ENCODE data around the gene TMEM201. TPM values are rescaled to one million over a fixed set of nuclear protein-coding genes. Genes with fewer than 3 reads are reported as not detected.

The TMEM201 gene
- total RNA-seq, 1 experiment from 2014 or later, result 17.4 TPM

DNA sequence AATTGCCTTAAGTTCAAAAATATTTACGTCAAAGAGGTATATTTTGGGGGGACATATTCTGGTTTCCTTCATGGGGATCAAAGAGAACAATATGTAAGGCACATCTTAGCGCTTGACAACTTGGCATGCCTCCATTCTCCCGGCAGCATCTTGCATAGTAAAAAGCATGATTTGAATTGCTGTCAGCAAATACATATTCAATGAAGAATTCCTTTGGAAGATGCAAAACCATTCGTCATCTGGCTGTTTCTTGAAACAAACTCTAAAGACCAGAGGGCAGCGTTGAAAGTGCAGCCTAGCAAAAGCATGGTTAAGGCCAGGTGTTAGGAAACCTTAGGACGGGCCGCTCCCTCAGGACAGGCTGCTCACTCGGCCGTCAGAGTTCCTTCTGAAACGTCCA, 59.5 kb downstream of the TMEM201 start:
- Histone ChIP-seq H2AFZ (no peak overlapping the region), H3K79me2 (ENCODE audit: low read depth) (no peaks in the 10 kb centered on the region), H3F3A (ENCODE audit: insufficient read depth, low read depth) (0 out of 2 replicates have a peak, but pooled peaks cover 3% of the 10 kb centered on the region), H3K36me3 (ENCODE audit: low read depth) (no peaks in the 10 kb centered on the region), H3K4me2 (no peak overlapping the region), H3K9me3 (ENCODE audit: insufficient read depth, low read depth) (no peaks in the 10 kb centered on the region), H4K20me1 (ENCODE audit: insufficient read depth) (no peaks in the 10 kb centered on the region), H3K4me3 (no peak overlapping the region), H3K4me1 (replicated peaks; ENCODE audit: insufficient read depth) (peaks cover 9% of the 10 kb centered on the region; the same call in 1 of the 2 replicates), H3K27me3 (ENCODE audit: insufficient read depth, low read depth) (peaks cover 5% of the 10 kb centered on the region; the same call in 1 of the 2 replicates), H3K27ac (no peak overlapping the region), H3K9me2 (ENCODE audit: insufficient read depth) (no peaks in the 10 kb centered on the region)
- POLR2A ChIA-PET (ENCODE audit: unreplicated experiment), result no interaction called here
- no peak for DNase-seq
- TF ChIP-seq EZH2 (IDR thresholded peaks at IDR 0.05; ENCODE audit: low read depth), result no peak
- TF ChIP-seq, protein P1, sequence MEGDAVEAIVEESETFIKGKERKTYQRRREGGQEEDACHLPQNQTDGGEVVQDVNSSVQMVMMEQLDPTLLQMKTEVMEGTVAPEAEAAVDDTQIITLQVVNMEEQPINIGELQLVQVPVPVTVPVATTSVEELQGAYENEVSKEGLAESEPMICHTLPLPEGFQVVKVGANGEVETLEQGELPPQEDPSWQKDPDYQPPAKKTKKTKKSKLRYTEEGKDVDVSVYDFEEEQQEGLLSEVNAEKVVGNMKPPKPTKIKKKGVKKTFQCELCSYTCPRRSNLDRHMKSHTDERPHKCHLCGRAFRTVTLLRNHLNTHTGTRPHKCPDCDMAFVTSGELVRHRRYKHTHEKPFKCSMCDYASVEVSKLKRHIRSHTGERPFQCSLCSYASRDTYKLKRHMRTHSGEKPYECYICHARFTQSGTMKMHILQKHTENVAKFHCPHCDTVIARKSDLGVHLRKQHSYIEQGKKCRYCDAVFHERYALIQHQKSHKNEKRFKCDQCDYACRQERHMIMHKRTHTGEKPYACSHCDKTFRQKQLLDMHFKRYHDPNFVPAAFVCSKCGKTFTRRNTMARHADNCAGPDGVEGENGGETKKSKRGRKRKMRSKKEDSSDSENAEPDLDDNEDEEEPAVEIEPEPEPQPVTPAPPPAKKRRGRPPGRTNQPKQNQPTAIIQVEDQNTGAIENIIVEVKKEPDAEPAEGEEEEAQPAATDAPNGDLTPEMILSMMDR (conservative IDR thresholded peaks at IDR 0.05), result no peak
- BruUV-seq (replicated peaks), result no TSS peak
- intact Hi-C loops (cut with micrococcal nuclease; ENCODE audit: unreplicated experiment), result no loop called here
- CTCF ChIA-PET, result no interaction called here

DNA sequence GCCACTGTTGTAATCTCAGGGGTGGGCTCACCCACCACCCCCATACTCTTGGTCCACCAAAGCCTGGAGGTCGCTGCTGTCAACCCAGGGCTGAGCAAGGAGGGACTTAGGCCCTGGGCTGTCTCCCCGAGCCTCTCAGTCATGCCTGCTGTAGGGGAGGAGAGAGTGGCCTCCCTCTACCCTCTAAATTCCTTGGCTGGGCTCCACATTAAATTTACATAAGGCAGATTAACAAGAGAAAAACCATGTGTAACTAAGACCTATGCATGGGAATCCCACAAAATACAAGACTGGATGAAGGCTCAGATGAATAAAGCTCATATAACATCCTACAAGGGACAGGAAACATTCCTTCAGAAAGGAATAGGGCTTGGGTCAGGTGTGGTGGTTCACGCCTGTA, 61.1 kb downstream of the TMEM201 start:
- no peaks in the 10 kb centered on the region for H3K36me3 ChIP-seq (ENCODE audit: low read depth)
- no peaks in the 10 kb centered on the region for H3F3A ChIP-seq (ENCODE audit: insufficient read depth, low read depth)
- TF ChIP-seq, protein P1 (conservative IDR thresholded peaks at IDR 0.05), result no peak
- no peak for TF ChIP-seq EZH2 (IDR thresholded peaks at IDR 0.05; ENCODE audit: low read depth)
- BruUV-seq (replicated peaks), result no TSS peak
- H3K4me3 ChIP-seq, result no peak overlapping the region
- H3K9me2 ChIP-seq (ENCODE audit: insufficient read depth), result no peaks in the 10 kb centered on the region
- no peak overlapping the region for H2AFZ ChIP-seq
- intact Hi-C loops (cut with micrococcal nuclease; ENCODE audit: unreplicated experiment), result no loop called here
- no peaks in the 10 kb centered on the region for H4K20me1 ChIP-seq (ENCODE audit: insufficient read depth)
- no peaks in the 10 kb centered on the region for H3K79me2 ChIP-seq (ENCODE audit: low read depth)
- ChIA-PET CTCF (no interaction called here), POLR2A (ENCODE audit: unreplicated experiment) (no interaction called here)
- no peaks in the 10 kb centered on the region for H3K9me3 ChIP-seq (ENCODE audit: insufficient read depth, low read depth)
- H3K4me1 ChIP-seq (replicated peaks; ENCODE audit: insufficient read depth), result peaks cover 5% of the 10 kb centered on the region; the same call in 1 of the 2 replicates
- no peak for DNase-seq
- peaks cover 5% of the 10 kb centered on the region; the same call in 1 of the 2 replicates for H3K27me3 ChIP-seq (ENCODE audit: insufficient read depth, low read depth)
- H3K27ac ChIP-seq, result no peak overlapping the region
- no peak overlapping the region for H3K4me2 ChIP-seq

DNA sequence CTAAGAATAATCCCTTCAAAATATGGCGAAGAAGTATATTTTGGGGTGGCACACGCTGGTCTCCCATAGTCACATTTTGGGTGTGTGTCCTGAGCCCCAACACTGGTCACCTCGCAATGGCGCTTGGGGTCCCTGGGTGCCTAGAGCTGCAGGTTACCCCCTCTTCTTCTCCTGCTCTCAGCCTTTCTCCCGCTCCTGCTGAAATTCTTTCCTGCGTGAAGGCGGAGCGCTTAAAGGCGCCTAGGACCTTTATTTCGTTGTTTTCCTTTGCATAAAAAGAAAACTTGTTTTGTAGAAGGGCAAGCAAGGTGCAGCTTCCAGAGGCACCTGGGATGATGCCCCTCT, 62.5 kb downstream of the TMEM201 start:
- no peak for DNase-seq
- Histone ChIP-seq H3K4me3 (no peak overlapping the region; the same call in 1 of the 2 replicates), H3F3A (ENCODE audit: insufficient read depth, low read depth) (no peaks in the 10 kb centered on the region), H3K4me2 (peak overlapping the region; percentile 40; the same call in 1 of the 2 replicates), H3K9me3 (ENCODE audit: insufficient read depth, low read depth) (no peaks in the 10 kb centered on the region), H3K27me3 (ENCODE audit: insufficient read depth, low read depth) (peaks cover 5% of the 10 kb centered on the region; the same call in 1 of the 2 replicates), H3K27ac (no peak overlapping the region), H3K9me2 (ENCODE audit: insufficient read depth) (no peaks in the 10 kb centered on the region), H4K20me1 (ENCODE audit: insufficient read depth) (no peaks in the 10 kb centered on the region), H2AFZ (no peak overlapping the region), H3K36me3 (ENCODE audit: low read depth) (no peaks in the 10 kb centered on the region), H3K4me1 (replicated peaks; ENCODE audit: insufficient read depth) (no peaks in the 10 kb centered on the region), H3K79me2 (ENCODE audit: low read depth) (no peaks in the 10 kb centered on the region)
- ChIA-PET CTCF (no interaction called here), POLR2A (ENCODE audit: unreplicated experiment) (no interaction called here)
- intact Hi-C loops (cut with micrococcal nuclease; ENCODE audit: unreplicated experiment), result no loop called here
- no TSS peak for BruUV-seq (replicated peaks)
- TF ChIP-seq EZH2 (IDR thresholded peaks at IDR 0.05; ENCODE audit: low read depth), result no peak
- TF ChIP-seq, protein P1 (conservative IDR thresholded peaks at IDR 0.05), result no peak

Measured in PC-9 (cell line).